ENCODE results near the gene ERI2.

ERI2 gene

GRCh38 chr16:20747030-20747816 is 59.0 kb downstream of the ERI2 start:
- no peaks in the 10 kb centered on the region for H3K9me3 ChIP-seq (ENCODE audit: control insufficient read depth in 2 of 2, low read length in 2 of 2)
- no peaks in the 10 kb centered on the region for H3K4me1 ChIP-seq (ENCODE audit: control insufficient read depth, insufficient read depth, low read length)
- no peak overlapping the region for H3K27ac ChIP-seq (ENCODE audit: low read length)
- no peaks in the 10 kb centered on the region for H3K36me3 ChIP-seq (ENCODE audit: control insufficient read depth in 2 of 2, insufficient read depth in 2 of 2, low read length in 2 of 2)
- H3K4me3 ChIP-seq (ENCODE audit: low read length in 2 of 2) = no peak overlapping the region
- no peak overlapping the region for H3K9ac ChIP-seq (ENCODE audit: low read length in 2 of 2)
- no peaks in the 10 kb centered on the region for H3K27me3 ChIP-seq (ENCODE audit: control insufficient read depth in 1 of 2, insufficient read depth in 2 of 2, low read length in 2 of 2)

DNA sequence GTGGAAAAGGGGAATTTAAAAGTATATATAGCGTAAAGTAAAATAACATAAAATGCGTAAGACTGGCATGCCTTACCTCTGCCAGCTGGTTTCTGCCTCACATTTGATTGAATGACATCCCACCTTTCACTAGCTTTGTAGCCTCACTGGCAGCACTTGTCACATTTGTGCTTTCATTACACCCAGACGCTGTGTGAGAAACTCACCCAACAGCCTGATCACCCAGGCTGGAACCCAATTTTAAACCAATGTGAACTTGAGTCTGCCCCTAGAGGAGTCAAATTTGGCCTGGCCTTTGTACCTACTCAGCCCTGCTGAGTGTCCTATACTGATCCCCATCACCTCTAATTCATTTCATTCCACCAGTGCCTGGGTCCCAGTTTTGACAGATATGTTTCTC is 59.8 kb downstream of the ERI2 start:
- H3K4me3 ChIP-seq (ENCODE audit: low read length in 2 of 2) = no peak overlapping the region
- no peaks in the 10 kb centered on the region for H3K27me3 ChIP-seq (ENCODE audit: control insufficient read depth in 1 of 2, insufficient read depth in 2 of 2, low read length in 2 of 2)
- no peak overlapping the region for H3K9ac ChIP-seq (ENCODE audit: low read length in 2 of 2)
- no peaks in the 10 kb centered on the region for H3K9me3 ChIP-seq (ENCODE audit: control insufficient read depth in 2 of 2, low read length in 2 of 2)
- H3K4me1 ChIP-seq (ENCODE audit: control insufficient read depth, insufficient read depth, low read length) = peaks cover 4% of the 10 kb centered on the region
- no peaks in the 10 kb centered on the region for H3K36me3 ChIP-seq (ENCODE audit: control insufficient read depth in 2 of 2, insufficient read depth in 2 of 2, low read length in 2 of 2)
- no peak overlapping the region for H3K27ac ChIP-seq (ENCODE audit: low read length)
